ENCODE results near the gene ITGB3.
A peak's percentile ranks its signal among the peaks of the same experiment; 100 is the strongest.

The ITGB3 gene

DNA sequence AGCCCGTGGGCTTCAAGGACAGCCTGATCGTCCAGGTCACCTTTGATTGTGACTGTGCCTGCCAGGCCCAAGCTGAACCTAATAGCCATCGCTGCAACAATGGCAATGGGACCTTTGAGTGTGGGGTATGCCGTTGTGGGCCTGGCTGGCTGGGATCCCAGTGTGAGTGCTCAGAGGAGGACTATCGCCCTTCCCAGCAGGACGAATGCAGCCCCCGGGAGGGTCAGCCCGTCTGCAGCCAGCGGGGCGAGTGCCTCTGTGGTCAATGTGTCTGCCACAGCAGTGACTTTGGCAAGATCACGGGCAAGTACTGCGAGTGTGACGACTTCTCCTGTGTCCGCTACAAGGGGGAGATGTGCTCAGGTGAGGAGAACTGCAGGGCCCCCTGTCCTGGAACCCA, 38.6 kb downstream of the ITGB3 start:
- no peaks in the 10 kb centered on the region for H3K9me3 Mint-ChIP-seq
- H3K27ac Mint-ChIP-seq = no peak overlapping the region
- ATAC-seq (replicated peaks) (no peak), DNase-seq (no peak)
- H3K36me3 Mint-ChIP-seq (ENCODE audit: insufficient read depth) = no peaks in the 10 kb centered on the region
- no peak overlapping the region for H3K4me3 Mint-ChIP-seq
- H3K4me1 Mint-ChIP-seq (ENCODE audit: low read depth in 2 of 2) = no peaks in the 10 kb centered on the region
- H3K27me3 Mint-ChIP-seq = peaks cover 10 to 24% of the 10 kb centered on the region in 2 donors

DNA sequence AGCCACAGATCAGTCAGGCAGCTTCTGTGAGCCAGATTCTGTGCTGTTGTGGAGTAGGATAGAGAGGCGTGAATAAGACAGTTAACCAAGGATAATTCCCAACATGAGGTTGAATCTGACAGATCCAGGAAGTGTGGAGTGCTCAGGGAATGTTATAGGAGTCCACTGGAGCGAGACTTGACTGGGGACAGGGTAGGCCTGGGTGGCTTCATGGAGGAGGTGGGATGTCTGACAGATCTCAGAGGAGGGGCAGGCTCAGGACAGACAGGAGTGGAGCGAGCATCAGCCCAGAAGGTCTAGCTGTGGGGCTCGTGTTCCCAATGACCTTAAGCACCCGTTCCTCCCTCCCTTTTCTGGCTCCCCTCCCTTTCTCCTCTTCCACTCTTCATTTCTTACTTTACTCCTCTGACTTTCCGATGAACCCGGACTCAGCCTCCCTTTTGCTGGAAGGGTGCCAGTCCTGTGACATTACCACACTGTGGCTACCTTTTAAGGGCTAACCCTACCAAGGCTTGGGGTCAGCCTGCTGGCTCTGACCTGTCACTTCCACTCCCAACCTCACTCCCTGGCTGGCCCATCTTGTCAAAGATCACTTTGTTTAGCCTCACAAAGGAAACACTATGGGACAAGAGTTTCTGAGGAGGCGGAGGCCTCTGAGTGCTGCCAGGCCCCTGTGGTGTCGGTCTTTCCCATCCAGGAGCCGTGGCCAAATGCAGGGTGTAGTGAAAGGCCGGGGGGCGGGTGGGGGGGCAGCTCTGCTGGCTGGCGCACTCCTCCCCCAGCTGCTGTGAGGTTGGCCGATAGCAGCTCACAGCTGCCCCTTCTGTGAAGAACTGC, 41.6 kb downstream of the ITGB3 start:
- Mint-ChIP-seq H3K36me3 (ENCODE audit: insufficient read depth) (no peaks in the 10 kb centered on the region), H3K4me1 (ENCODE audit: low read depth in 2 of 2) (no peaks in the 10 kb centered on the region), H3K4me3 (no peak overlapping the region), H3K9me3 (no peaks in the 10 kb centered on the region), H3K27ac (no peak overlapping the region), H3K27me3 (peaks cover 10 to 16% of the 10 kb centered on the region in 2 donors)
- DNase-seq (no peak), ATAC-seq (replicated peaks) (no peak)

DNA sequence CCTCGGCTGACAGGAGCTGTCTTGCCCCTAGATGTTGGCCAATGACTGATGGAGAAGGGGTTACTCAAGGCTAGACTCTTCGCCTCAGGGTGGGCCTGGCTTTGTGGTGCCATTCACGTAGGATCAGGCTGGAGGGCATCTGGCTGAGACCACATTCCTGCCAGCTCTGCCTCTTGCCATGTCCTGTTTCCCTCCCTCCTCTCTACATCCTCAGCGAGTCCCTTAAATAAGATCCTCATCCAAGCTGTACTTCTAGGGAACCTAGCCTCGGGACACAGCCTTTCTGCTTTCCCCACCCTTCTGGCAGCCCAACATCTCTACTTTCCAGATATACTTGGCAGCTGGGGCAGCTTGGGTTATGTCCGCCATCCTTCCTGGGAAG, 42.2 kb downstream of the ITGB3 start:
- ATAC-seq (replicated peaks) = no peak
- no peak overlapping the region for H3K27ac Mint-ChIP-seq
- H3K36me3 Mint-ChIP-seq (ENCODE audit: insufficient read depth) = no peaks in the 10 kb centered on the region

DNA sequence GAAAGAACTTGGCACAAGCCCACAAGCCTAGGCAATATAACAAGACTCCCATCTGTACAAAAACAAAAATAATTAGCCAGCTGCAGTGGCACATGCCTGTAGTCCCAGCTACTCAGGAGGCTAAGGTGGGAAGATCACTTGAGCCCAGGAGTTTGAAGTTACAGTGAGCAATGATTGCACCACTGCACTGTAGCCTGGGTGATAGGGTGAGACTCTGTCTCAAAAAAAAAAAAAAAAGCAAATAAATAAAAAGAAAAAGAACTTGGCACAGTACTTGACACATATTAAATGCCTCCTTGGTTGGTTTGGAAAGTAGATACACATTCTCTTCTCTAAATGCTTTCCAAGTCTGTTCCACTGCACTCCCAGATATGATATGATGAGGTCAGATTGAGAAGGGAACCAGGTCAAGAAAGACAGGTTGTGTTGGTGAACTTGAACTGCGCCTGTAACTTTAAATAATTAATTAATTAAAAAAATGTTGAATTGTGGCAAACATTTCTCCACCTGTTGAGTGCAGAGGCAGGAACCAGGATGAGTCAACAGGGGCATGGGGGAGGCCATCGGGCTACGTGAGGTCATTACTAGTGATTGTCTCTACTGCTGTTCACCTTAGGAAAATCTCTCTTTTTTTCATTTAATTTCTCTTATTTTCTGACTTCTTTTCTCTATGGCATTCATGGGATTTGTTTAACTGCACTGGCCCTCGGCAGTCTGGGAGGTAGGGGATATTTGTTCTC, 44.2 kb downstream of the ITGB3 start:
- no peak for DNase-seq
- Mint-ChIP-seq H3K27me3 (peaks cover 10% of the 10 kb centered on the region in 2 donors), H3K27ac (no peak overlapping the region), H3K4me3 (no peak overlapping the region), H3K36me3 (ENCODE audit: insufficient read depth) (no peaks in the 10 kb centered on the region), H3K4me1 (ENCODE audit: low read depth in 2 of 2) (no peaks in the 10 kb centered on the region), H3K9me3 (peaks cover 0 to 6% of the 10 kb centered on the region in 2 donors)
- no peak for ATAC-seq (replicated peaks)

More for the DNA sequence above, 42.2 kb downstream of the ITGB3 start:
- no peaks in the 10 kb centered on the region for H3K9me3 Mint-ChIP-seq
- H3K27me3 Mint-ChIP-seq = peaks cover 10% of the 10 kb centered on the region in 2 donors
- DNase-seq = no peak
- H3K4me3 Mint-ChIP-seq = no peak overlapping the region
- no peaks in the 10 kb centered on the region for H3K4me1 Mint-ChIP-seq (ENCODE audit: low read depth in 2 of 2)

DNA sequence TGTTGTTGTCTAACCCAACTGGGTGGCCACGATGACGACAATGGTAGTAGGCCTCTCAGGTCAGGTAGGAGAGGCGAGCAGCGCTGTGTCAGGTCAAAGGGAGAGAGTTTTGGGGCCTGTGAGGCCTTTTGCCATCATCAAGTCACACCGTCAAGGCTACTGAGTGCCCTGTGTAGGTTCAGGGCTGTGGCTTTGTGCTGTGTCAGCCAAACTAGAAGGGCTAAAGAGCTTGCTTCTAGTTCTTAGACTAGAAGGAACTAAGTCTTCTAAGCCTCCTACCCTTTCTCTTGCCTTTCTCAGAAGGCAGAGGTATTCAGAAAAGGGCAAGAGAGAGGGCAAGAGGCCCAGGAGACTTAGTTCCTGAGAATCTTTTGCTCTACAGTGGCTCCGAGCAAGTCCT, 45.1 kb downstream of the ITGB3 start:
- Mint-ChIP-seq H3K9me3 (peaks cover 0 to 6% of the 10 kb centered on the region in 2 donors), H3K4me1 (ENCODE audit: low read depth in 2 of 2) (no peaks in the 10 kb centered on the region), H3K4me3 (no peak overlapping the region), H3K36me3 (ENCODE audit: insufficient read depth) (no peaks in the 10 kb centered on the region), H3K27ac (no peak overlapping the region), H3K27me3 (peaks cover 10% of the 10 kb centered on the region in 2 donors)
- no peak for DNase-seq
- no peak for ATAC-seq (replicated peaks)

DNA sequence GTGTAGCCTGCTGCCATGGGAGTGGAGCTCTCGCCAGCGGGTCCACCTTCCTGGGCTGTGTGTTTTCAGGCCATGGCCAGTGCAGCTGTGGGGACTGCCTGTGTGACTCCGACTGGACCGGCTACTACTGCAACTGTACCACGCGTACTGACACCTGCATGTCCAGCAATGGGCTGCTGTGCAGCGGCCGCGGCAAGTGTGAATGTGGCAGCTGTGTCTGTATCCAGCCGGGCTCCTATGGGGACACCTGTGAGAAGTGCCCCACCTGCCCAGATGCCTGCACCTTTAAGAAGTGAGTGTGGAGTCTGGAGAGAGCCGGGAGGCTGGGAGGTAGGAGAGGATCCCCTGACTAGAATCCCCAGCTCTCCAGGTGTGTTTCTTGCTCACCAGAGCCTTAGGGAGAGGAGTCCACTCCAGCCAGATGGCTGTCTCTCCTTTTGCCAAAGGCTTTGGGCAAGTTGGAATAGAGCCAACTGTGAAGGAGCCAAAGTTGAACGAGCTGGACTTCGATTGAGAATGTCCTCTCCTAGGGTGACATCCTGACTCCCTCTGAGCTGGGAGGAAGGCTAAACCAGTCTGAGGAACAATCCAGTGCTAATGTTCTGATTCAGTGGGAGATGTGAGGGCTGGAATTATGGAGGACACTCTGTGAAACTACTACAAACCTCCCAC, 45.7 kb downstream of the ITGB3 start:
- H3K27ac Mint-ChIP-seq = no peak overlapping the region
- peaks cover 8 to 10% of the 10 kb centered on the region in 2 donors for H3K27me3 Mint-ChIP-seq
- H3K9me3 Mint-ChIP-seq = peaks cover 0 to 6% of the 10 kb centered on the region in 2 donors
- no peak overlapping the region for H3K4me3 Mint-ChIP-seq
- DNase-seq (no peak), ATAC-seq (replicated peaks) (no peak)
- H3K4me1 Mint-ChIP-seq (ENCODE audit: low read depth in 2 of 2) = no peaks in the 10 kb centered on the region
- no peaks in the 10 kb centered on the region for H3K36me3 Mint-ChIP-seq (ENCODE audit: insufficient read depth)

DNA sequence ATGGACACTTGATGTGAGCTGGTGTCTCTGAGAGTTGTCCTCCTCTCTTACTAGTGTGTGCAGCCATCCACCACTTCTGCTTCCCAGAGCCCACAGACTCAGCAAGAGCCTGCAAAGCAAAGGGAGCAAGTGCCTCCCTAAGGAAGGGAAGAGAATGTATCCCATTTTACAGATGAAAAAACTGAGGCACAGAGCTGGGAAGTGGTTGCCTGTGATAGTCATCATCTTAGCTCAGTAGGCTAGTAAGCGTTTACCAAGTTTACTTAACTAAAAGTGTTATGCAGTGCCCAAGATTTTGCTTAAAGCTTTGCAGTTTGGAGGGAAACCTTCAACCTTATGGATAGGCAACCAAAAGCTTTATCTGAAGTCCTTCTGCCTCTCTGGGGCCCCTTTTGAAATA, 47.1 kb downstream of the ITGB3 start:
- DNase-seq (no peak), ATAC-seq (replicated peaks) (no peak)
- H3K4me1 Mint-ChIP-seq (ENCODE audit: low read depth in 2 of 2) = peaks cover 7 to 8% of the 10 kb centered on the region in 2 donors
- no peaks in the 10 kb centered on the region for H3K27me3 Mint-ChIP-seq
- H3K9me3 Mint-ChIP-seq = peaks cover 0 to 6% of the 10 kb centered on the region in 2 donors
- no peak overlapping the region for H3K4me3 Mint-ChIP-seq
- H3K36me3 Mint-ChIP-seq (ENCODE audit: insufficient read depth) = no peaks in the 10 kb centered on the region
- peak overlapping the region in 1 of 2 donors; percentile 33 for H3K27ac Mint-ChIP-seq

DNA sequence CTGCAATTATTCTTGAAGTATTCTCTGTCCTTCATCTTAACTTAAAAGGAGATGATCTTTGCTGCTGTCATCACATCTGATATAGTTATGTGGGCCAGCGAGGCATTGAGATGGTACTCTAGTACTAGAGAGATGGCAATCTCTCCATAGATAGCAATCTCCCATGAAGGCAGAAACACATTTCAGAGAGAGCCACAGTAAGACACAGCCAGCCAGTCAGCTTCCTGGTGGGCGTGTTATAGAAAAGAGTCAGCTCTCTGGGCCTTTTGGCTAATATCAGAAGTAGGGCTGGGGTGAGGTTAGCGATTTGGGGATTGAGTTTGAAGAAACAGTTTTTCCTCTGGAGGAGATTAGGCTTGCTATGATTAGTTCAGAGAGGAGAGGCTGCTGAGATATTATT, 47.5 kb downstream of the ITGB3 start:
- Mint-ChIP-seq H3K9me3 (peaks cover 0 to 6% of the 10 kb centered on the region in 2 donors), H3K4me1 (ENCODE audit: low read depth in 2 of 2) (peaks cover 7 to 8% of the 10 kb centered on the region in 2 donors), H3K27me3 (no peaks in the 10 kb centered on the region), H3K27ac (peak overlapping the region in 1 of 2 donors; percentile 33), H3K4me3 (no peak overlapping the region), H3K36me3 (ENCODE audit: insufficient read depth) (no peaks in the 10 kb centered on the region)
- DNase-seq (no peak), ATAC-seq (replicated peaks) (no peak)

DNA sequence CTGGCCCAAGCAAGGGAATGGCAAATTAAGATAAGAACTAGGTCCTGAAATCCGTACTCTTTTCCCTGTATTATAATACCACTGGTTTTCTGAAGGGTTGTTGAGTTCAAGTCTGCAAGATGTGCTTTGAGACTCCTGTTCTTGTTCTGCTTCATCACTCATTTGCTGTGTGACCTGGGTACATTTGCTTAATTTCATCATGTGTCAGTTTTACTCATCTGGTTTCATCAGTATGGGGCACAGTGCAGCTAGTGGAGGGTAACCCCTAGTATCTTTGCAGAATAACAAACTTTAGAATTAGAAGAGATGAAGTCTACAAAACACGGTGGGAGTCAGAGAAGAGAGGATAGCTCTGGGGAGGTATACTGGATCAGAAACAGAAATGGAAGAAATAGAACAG, 48.2 kb downstream of the ITGB3 start:
- H3K27ac Mint-ChIP-seq = no peak overlapping the region
- peaks cover 0 to 6% of the 10 kb centered on the region in 2 donors for H3K9me3 Mint-ChIP-seq
- DNase-seq (no peak), ATAC-seq (replicated peaks) (no peak)
- H3K27me3 Mint-ChIP-seq = no peaks in the 10 kb centered on the region
- H3K4me3 Mint-ChIP-seq = no peak overlapping the region
- H3K4me1 Mint-ChIP-seq (ENCODE audit: low read depth in 2 of 2) = peaks cover 7 to 8% of the 10 kb centered on the region in 2 donors
- no peaks in the 10 kb centered on the region for H3K36me3 Mint-ChIP-seq (ENCODE audit: insufficient read depth)

DNA sequence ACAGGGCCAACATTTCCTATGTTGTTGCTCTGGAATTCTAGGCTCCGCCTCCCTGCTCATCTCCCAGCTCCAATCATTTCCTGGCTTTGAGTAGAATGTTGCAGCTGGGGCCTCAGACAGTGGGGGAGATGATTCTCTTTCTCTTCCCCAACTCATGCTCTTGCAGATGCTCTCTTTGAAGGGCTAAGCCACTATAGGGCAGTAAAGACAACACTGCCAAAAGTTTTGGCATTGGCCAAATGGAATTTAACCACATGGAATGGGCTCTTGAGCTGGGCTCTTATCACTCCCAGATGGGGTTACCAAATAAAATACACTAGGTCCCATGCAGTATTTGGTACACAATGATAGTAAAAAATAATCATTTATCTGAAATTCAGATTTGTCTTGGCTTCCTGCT, 50.6 kb downstream of the ITGB3 start:
- no peak for DNase-seq
- H3K36me3 Mint-ChIP-seq (ENCODE audit: insufficient read depth) = no peaks in the 10 kb centered on the region
- peaks cover 7 to 8% of the 10 kb centered on the region in 2 donors for H3K4me1 Mint-ChIP-seq (ENCODE audit: low read depth in 2 of 2)

DNA sequence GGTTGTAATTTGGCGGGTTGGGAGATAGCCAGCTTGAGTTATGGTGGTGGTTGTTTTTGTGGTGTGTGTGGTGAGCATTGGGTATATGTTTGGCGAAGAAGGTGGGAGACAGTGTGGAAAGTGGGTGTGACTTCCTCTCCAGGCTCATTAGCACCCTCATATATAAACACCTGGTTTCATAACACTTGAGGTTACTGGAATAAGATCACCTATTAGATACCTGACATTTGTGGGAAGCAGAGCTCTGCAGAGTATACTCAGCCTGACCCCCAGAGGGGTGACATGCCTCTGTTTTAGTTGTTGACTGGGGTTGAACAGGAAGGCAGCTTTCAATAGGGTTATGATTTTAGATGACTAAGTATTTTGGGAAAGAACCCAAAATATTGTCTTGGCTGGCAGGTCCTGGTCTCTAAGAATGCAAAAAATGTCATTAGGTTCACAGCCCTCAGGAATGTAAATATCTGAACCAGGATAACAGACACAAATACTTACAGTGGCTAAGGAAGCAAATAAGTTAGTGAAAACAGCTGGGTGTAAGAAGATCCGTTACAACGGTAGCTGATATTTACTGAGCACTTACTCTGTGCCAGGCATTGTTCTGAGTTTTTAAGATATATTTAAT, 51.8 kb downstream of the ITGB3 start:
- H3K9me3 Mint-ChIP-seq = peaks cover 0 to 6% of the 10 kb centered on the region in 2 donors
- DNase-seq (no peak), ATAC-seq (replicated peaks) (peak; percentile 70)
- H3K27me3 Mint-ChIP-seq = no peaks in the 10 kb centered on the region
- peaks cover 3% of the 10 kb centered on the region for H3K36me3 Mint-ChIP-seq (ENCODE audit: insufficient read depth)
- peaks cover 7 to 8% of the 10 kb centered on the region in 2 donors for H3K4me1 Mint-ChIP-seq (ENCODE audit: low read depth in 2 of 2)
- no peak overlapping the region for H3K27ac Mint-ChIP-seq
- H3K4me3 Mint-ChIP-seq = no peak overlapping the region

More for the DNA sequence above, 50.6 kb downstream of the ITGB3 start:
- no peaks in the 10 kb centered on the region for H3K27me3 Mint-ChIP-seq
- no peak overlapping the region for H3K27ac Mint-ChIP-seq
- no peak for ATAC-seq (replicated peaks)
- H3K9me3 Mint-ChIP-seq = peaks cover 0 to 6% of the 10 kb centered on the region in 2 donors
- H3K4me3 Mint-ChIP-seq = no peak overlapping the region

DNA sequence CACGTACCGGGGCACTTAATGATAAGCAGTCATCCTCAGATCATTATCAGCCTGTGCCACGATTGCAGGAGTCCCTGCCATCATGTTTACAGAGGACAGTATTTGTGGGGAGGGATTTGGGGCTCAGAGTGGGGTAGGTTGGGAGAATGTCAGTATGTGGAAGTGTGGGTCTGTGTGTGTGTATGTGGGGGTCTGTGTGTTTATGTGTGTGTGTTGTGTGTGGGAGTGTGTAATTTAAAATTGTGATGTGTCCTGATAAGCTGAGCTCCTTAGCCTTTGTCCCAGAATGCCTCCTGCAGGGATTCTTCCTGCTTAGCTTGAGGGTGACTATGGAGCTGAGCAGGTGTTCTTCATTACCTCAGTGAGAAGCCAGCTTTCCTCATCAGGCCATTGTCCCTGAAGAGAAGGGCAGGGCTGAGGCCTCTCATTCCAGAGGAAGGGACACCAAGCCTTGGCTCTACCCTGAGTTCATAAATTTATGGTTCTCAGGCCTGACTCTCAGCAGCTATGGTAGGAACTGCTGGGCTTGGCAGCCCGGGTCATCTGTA, 56.6 kb downstream of the ITGB3 start:
- H3K27ac Mint-ChIP-seq = no peak overlapping the region
- no peaks in the 10 kb centered on the region for H3K9me3 Mint-ChIP-seq
- DNase-seq (no peak), ATAC-seq (replicated peaks) (no peak)
- H3K27me3 Mint-ChIP-seq = no peaks in the 10 kb centered on the region
- peaks cover 3% of the 10 kb centered on the region for H3K36me3 Mint-ChIP-seq (ENCODE audit: insufficient read depth)
- no peak overlapping the region for H3K4me3 Mint-ChIP-seq
- H3K4me1 Mint-ChIP-seq (ENCODE audit: low read depth in 2 of 2) = peaks cover 3 to 4% of the 10 kb centered on the region in 2 donors

DNA sequence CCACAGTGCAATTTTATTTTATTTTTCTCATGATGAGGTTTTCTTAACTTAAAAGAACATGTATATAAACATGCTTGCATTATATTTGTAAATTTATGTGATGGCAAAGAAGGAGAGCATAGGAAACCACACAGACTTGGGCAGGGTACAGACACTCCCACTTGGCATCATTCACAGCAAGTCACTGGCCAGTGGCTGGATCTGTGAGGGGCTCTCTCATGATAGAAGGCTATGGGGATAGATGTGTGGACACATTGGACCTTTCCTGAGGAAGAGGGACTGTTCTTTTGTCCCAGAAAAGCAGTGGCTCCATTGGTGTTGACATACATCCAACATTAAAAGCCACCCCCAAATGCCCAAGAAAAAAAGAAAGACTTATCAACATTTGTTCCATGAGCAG, 57.8 kb downstream of the ITGB3 start:
- H3K4me1 Mint-ChIP-seq (ENCODE audit: low read depth in 2 of 2) = no peaks in the 10 kb centered on the region
- ATAC-seq (replicated peaks) (no peak), DNase-seq (no peak)
- no peaks in the 10 kb centered on the region for H3K27me3 Mint-ChIP-seq
- H3K4me3 Mint-ChIP-seq = no peak overlapping the region
- H3K36me3 Mint-ChIP-seq (ENCODE audit: insufficient read depth) = peaks cover 3% of the 10 kb centered on the region
- H3K27ac Mint-ChIP-seq = no peak overlapping the region
- H3K9me3 Mint-ChIP-seq = no peaks in the 10 kb centered on the region
